Mesothelial cell of epicardium (in vitro differentiated cells): Measurements from ENCODE around the gene C1QB. TPM values are rescaled to one million over a fixed set of nuclear protein-coding genes. Genes with fewer than 3 reads are reported as not detected.

Experiments used
- DNase-seq, 2 experiments: peaks; one replicate each; pipeline ENCODE4 v3.0.0; 2021; ENCODE audit warnings: low spot score in 2 of 2; ENCODE audit not compliant: unreplicated experiment in 2 of 2
- H3K27ac Mint-ChIP-seq: 2 replicates; pipeline ENCODE4 v1.8.0; 2021; ENCODE audit warnings: mixed read lengths
- H3K27me3 Mint-ChIP-seq: 2 replicates; pipeline ENCODE4 v1.8.0; 2021; ENCODE audit warnings: low read depth, mixed read lengths
- H3K36me3 Mint-ChIP-seq: 2 replicates; pipeline ENCODE4 v1.8.0; 2021; ENCODE audit warnings: mixed read lengths
- H3K4me1 Mint-ChIP-seq: 2 replicates; pipeline ENCODE4 v1.8.0; 2021; ENCODE audit warnings: mixed read lengths
- H3K4me3 Mint-ChIP-seq: 2 replicates; pipeline ENCODE4 v1.8.0; 2021; ENCODE audit warnings: mild to moderate bottlenecking, moderate library complexity, mixed read lengths
- H3K9me3 Mint-ChIP-seq: 2 replicates; pipeline ENCODE4 v1.8.0; 2021; ENCODE audit warnings: mixed read lengths
- total RNA-seq: library from RNA; stranded (reverse); gene quantifications from 3 replicates; pipeline ENCODE4 v1.2.1, GENCODE V29; 2021
- TF ChIP-seq, protein P1 (sequence below): fragments of 200-600 bp; sonication (generic); IDR thresholded peaks from one replicate; pipeline ENCODE4 v1.5.0; 2021; ENCODE audit warnings: antibody characterized with exemption; ENCODE audit not compliant: unreplicated experiment

Gene C1QB, protein sequence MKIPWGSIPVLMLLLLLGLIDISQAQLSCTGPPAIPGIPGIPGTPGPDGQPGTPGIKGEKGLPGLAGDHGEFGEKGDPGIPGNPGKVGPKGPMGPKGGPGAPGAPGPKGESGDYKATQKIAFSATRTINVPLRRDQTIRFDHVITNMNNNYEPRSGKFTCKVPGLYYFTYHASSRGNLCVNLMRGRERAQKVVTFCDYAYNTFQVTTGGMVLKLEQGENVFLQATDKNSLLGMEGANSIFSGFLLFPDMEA
- not detected in 3 replicates for total RNA-seq

DNA sequence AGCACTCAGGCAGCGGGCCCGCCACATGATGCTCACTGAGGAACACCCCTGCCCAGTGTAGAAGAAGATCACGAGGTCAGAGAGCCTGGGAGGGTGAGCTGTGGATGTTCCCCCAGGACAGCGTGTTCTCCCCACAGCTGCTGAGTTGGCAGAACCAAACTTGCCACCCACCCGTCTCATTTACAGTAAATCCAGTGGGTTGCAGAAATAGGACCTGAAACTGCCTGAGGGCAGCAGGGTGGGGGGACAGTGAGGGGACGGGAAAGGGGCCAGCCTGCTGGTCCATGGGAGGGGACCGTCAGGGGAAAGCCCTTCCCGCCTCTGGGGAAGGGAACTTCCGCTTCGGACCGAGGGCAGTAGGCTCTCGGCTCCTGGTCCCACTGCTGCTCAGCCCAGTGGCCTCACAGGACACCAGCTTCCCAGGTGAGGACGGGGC, at the start of gene C1QB:
Gene C1QB (plus strand): TSS at position 356 of the 436 bp plus-strand sequence. CDS start 6,227 bp downstream, outside the sequence.
- TF ChIP-seq, protein P1, sequence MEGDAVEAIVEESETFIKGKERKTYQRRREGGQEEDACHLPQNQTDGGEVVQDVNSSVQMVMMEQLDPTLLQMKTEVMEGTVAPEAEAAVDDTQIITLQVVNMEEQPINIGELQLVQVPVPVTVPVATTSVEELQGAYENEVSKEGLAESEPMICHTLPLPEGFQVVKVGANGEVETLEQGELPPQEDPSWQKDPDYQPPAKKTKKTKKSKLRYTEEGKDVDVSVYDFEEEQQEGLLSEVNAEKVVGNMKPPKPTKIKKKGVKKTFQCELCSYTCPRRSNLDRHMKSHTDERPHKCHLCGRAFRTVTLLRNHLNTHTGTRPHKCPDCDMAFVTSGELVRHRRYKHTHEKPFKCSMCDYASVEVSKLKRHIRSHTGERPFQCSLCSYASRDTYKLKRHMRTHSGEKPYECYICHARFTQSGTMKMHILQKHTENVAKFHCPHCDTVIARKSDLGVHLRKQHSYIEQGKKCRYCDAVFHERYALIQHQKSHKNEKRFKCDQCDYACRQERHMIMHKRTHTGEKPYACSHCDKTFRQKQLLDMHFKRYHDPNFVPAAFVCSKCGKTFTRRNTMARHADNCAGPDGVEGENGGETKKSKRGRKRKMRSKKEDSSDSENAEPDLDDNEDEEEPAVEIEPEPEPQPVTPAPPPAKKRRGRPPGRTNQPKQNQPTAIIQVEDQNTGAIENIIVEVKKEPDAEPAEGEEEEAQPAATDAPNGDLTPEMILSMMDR: no peak
- Mint-ChIP-seq H3K36me3 (no peaks in the 10 kb centered on the region), H3K27me3 (peaks cover 30% of the 10 kb centered on the region), H3K9me3 (no peaks in the 10 kb centered on the region), H3K4me1 (peaks cover 3% of the 10 kb centered on the region), H3K27ac (no peak within 1 kb of the TSS), H3K4me3 (no peak within 1 kb of the TSS)
- no peak for DNase-seq

DNA sequence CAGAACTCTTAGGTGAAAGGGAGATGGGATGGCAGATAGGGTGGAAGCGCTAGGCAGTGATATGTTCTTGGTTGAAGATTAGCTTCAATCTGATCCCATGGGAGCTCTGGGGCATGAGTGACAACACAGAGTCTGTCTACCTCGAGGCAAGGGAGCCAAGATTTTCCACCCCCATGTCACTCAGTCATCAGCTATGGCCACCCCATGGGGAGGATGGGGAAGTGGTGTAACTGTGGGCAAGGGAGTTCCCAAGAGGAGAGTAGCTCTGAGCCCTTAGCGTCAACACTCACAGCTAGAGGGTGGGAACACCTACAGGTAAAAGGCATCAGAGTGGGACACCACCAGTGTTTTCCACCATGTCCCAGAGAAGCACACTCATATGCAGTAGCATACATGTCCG, 46.9 kb upstream of the C1QB start:
- no peak overlapping the region for H3K4me3 Mint-ChIP-seq
- H3K27ac Mint-ChIP-seq: no peak overlapping the region
- no peaks in the 10 kb centered on the region for H3K9me3 Mint-ChIP-seq
- DNase-seq: no peak
- no peaks in the 10 kb centered on the region for H3K4me1 Mint-ChIP-seq
- peaks cover 85% of the 10 kb centered on the region for H3K27me3 Mint-ChIP-seq
- TF ChIP-seq, protein P1: no peak
- no peaks in the 10 kb centered on the region for H3K36me3 Mint-ChIP-seq

DNA sequence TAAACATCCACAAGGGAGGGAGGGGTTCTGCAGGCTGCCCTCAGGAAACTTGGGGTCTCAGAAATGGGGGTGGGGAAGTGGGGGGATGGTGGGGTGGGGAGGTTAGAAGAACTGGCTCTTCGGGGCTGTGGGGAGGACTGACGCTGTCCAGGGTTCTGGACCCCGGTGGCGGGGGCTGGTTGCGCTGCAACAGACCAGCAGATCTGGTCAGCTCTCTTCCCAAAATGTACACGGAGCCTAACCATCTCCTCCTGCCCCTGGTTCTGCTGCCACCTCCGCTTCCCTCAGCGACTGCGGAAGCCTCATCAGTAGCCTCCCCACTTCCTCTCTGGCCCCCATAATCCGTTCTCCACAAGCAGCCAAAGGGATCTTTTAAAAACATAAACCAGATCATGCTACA, 45.9 kb upstream of the C1QB start:
- Mint-ChIP-seq H3K4me1 (no peaks in the 10 kb centered on the region), H3K9me3 (no peaks in the 10 kb centered on the region), H3K27me3 (peaks cover 90% of the 10 kb centered on the region), H3K27ac (no peak overlapping the region), H3K36me3 (no peaks in the 10 kb centered on the region), H3K4me3 (no peak overlapping the region)
- DNase-seq: no peak
- TF ChIP-seq, protein P1: no peak

DNA sequence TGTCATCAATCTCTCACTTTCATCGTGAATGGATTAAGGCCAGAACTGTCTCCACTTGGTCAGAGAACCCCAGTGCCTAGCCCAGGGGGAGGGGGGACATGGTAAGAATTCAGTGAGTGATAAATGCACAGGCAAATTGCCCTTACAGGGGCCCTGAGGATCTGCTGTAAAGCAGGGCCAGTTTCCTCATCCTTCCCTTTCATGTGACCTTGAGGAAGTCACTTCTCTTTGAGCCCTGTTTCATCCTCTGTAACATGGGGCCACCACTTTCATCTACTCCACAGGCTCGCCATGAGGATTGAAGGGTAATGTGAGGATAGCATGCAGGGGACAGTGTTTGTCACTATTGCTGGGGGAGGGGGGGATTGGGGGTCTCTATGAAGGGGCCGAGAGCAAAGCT, 44.7 kb upstream of the C1QB start:
- no peak for DNase-seq
- H3K36me3 Mint-ChIP-seq: no peaks in the 10 kb centered on the region
- peaks cover 94% of the 10 kb centered on the region for H3K27me3 Mint-ChIP-seq
- no peak overlapping the region for H3K27ac Mint-ChIP-seq
- TF ChIP-seq, protein P1: no peak
- no peaks in the 10 kb centered on the region for H3K4me1 Mint-ChIP-seq
- no peak overlapping the region for H3K4me3 Mint-ChIP-seq
- no peaks in the 10 kb centered on the region for H3K9me3 Mint-ChIP-seq

DNA sequence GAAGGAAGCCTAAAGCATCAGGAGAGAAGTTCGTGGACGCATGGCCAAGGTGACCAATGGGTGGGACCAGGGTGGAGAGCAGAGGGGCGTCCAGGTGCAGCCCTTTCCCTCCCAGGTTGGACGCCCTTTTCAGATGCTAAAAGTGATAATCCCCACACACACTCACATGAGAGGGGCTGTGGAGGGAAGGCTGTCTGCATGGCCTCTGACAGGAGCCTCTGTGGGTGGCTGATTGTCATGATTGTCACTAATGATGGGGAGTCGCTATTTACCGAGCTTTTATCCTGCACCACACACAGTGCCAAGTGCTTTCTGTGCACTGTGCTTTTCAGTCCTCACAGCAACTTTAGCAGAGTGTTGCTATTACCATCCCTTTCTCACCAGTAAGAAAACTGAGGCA, 43.7 kb upstream of the C1QB start:
- no peaks in the 10 kb centered on the region for H3K4me1 Mint-ChIP-seq
- H3K4me3 Mint-ChIP-seq: no peak overlapping the region

More for the DNA sequence above, 43.7 kb upstream of the C1QB start:
- TF ChIP-seq, protein P1: no peak
- H3K27ac Mint-ChIP-seq: no peak overlapping the region
- no peak for DNase-seq
- H3K9me3 Mint-ChIP-seq: no peaks in the 10 kb centered on the region
- peaks cover 91% of the 10 kb centered on the region for H3K27me3 Mint-ChIP-seq
- H3K36me3 Mint-ChIP-seq: no peaks in the 10 kb centered on the region
